Ishikawa (cell line): ENCODE data around the gene SKAP1.

Experiments
- CEBPB ChIP-seq: IDR thresholded peaks from 2 replicates; pipeline ENCODE4 v1.6.1; 2012
- CREB1 ChIP-seq: IDR thresholded peaks from 2 replicates; pipeline ENCODE4 v1.6.1; 2012; ENCODE audit warnings: low read depth
- EGR1 ChIP-seq: IDR thresholded peaks from 2 replicates; pipeline ENCODE4 v1.6.1; 2012
- EP300 ChIP-seq: IDR thresholded peaks from 2 replicates; pipeline ENCODE4 v1.6.1; 2012; ENCODE audit warnings: borderline replicate concordance
- FOXM1 ChIP-seq: IDR thresholded peaks from 2 replicates; pipeline ENCODE4 v1.6.1; 2012; ENCODE audit warnings: low read depth, borderline replicate concordance
- MAX ChIP-seq: IDR thresholded peaks from 2 replicates; pipeline ENCODE4 v1.6.1; 2012
- NFIC ChIP-seq: IDR thresholded peaks from 2 replicates; pipeline ENCODE4 v1.6.1; 2012
- RAD21 ChIP-seq: IDR thresholded peaks from 2 replicates; pipeline ENCODE4 v1.6.1; 2012; ENCODE audit warnings: low read depth
- REST ChIP-seq: IDR thresholded peaks from 2 replicates; pipeline ENCODE4 v1.6.1; 2012; ENCODE audit warnings: low read depth, mild to moderate bottlenecking
- TAF1 ChIP-seq: IDR thresholded peaks from 2 replicates; pipeline ENCODE4 v1.6.1; 2012; ENCODE audit warnings: low read depth, mild to moderate bottlenecking
- TCF12 ChIP-seq: IDR thresholded peaks from 2 replicates; pipeline ENCODE4 v1.6.1; 2012; ENCODE audit warnings: low read depth
- TEAD4 ChIP-seq: IDR thresholded peaks from 2 replicates; pipeline ENCODE4 v1.6.1; 2012
- USF1 ChIP-seq: IDR thresholded peaks from 2 replicates; pipeline ENCODE4 v1.6.1; 2012
- YY1 ChIP-seq: IDR thresholded peaks from 2 replicates; pipeline ENCODE4 v1.6.1; 2012; ENCODE audit warnings: low read depth
- ZBTB7A ChIP-seq: IDR thresholded peaks from 2 replicates; pipeline ENCODE4 v1.6.1; 2012; ENCODE audit warnings: low read depth

SKAP1 gene

GRCh38 chr17:48270899-48271298 lies 159.1 kb downstream of the SKAP1 start:
- TF ChIP-seq FOXM1 (no peak), REST (no peak), TAF1 (no peak), TEAD4 (no peak), EP300 (no peak), NFIC (no peak), YY1 (no peak), RAD21 (no peak), CREB1 (no peak), ZBTB7A (no peak), MAX (no peak), TCF12 (no peak), CEBPB (no peak), EGR1 (no peak), USF1 (no peak)

- TF ChIP-seq ZBTB7A (no peak), FOXM1 (no peak), EP300 (no peak), CEBPB (no peak), EGR1 (no peak), RAD21 (no peak), TCF12 (no peak), TEAD4 (no peak), MAX (no peak), NFIC (no peak), YY1 (no peak), CREB1 (no peak), USF1 (no peak), TAF1 (no peak)
Measured at GRCh38 chr17:48269209-48269608, 160.8 kb downstream of the SKAP1 start.

- TF ChIP-seq YY1 (no peak), TCF12 (no peak), RAD21 (no peak), REST (no peak), ZBTB7A (no peak)
Measured at GRCh38 chr17:48263731-48264035, 166.3 kb downstream of the SKAP1 start.

GRCh38 chr17:48262982-48263730 lies 166.9 kb downstream of the SKAP1 start:
- TF ChIP-seq EGR1 = no peak
- no peak for TF ChIP-seq NFIC
- TF ChIP-seq RAD21 = no peak; the same call in 1 of the 2 replicates
- TF ChIP-seq TCF12 = no peak
- TF ChIP-seq YY1 = no peak
- TF ChIP-seq EP300 = no peak
- TF ChIP-seq CREB1 = no peak
- no peak for TF ChIP-seq REST
- TF ChIP-seq FOXM1 = no peak
- TF ChIP-seq TAF1 = no peak
- TF ChIP-seq TEAD4 = no peak
- no peak for TF ChIP-seq CEBPB
- no peak for TF ChIP-seq ZBTB7A
- no peak for TF ChIP-seq USF1
- TF ChIP-seq MAX = no peak
